HuH-7.5 (cell line): ENCODE results near the gene COX7A2.

ENCODE experiments used
- DNase-seq: peaks from one replicate; pipeline ENCODE4 v3.0.0; 2011; ENCODE audit warnings: low spot score

The COX7A2 gene

DNA sequence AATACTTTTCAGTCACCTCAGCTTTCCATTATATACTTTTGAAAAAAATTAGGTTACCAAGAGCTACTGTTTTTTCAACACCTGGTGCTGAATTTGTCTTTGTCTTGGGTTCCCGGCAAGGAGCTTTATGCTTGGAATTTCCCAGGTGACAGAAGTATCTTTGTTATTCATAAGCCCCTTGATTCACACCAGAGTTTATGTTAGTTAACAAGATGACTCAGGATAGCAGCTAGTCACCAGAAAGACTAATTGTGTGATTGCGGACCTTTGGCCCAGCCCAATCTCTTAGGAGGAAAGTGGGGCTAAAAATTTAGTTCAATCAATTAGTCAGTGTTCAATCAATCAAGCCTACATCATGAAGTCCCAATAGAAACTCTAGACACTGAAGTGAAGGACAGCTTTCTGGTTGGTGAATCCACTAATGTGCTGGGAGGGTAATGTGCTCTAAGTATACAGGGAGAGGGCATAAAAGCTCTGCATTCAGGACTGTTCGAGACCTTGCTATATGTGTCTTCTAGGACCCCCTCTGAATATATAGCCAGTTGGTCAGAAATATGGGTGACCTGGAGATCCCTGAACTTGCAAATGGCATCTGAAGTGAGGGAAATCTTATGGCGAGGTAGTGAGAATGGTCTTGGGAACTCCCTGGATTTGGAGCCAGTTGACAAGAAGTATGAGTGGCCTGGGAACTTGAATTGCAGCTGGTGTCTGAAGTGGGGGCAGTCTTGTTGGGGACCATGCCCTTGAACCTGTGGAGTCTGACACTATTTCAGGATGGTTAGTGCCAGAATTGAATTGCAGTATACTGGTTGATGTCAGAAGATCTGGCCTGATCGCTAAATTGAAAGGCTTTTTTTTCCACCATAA is 24.8 kb upstream of the COX7A2 start:
- no peak for DNase-seq

GRCh38 chr6:75267461-75267860 is 23.9 kb upstream of the COX7A2 start:
- DNase-seq, result no peak

DNA sequence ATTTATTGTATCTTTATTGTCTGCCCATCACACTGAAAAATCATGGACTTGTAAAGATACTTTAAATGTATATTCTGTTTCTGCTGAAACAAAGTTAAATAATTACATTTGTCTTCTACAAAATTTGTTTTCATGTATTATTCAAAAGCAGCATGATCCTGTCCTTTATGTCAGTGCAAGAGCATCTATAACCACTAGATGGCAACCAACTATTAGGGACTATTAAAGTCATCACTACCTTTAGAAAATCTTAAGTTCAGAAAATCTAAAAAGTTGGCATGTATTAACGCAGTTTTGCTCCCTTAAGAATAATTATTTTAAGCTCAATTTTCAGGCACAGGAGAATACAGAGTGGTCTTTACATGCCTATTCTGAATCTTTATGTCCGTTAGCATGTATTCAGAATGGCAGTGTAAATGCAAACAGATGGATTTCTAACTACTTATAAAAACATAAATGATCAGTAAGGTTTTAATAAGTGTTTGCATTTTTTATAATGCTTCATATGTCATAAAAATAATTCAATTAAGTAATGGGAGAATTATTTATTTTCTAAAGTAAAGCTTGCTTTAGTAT is 23.2 kb upstream of the COX7A2 start:
- peak; percentile 11 for DNase-seq

DNA sequence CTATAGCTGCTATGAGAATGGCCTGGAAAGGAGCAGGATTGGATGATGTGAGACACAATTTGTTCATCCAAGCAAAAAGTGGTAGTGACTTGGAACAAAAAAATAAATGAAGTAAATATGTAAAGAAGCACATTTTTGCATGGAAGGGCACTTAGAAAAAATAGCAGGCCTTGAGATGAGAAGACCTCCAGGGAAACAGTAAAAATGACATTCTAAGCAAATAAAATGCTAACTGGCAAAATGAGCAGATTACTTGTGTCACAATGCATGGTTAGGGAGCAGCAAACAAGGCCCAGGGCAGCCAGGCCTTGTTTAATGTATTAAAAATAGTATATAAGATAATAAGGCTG is 19.8 kb upstream of the COX7A2 start:
- no peak for DNase-seq

DNA sequence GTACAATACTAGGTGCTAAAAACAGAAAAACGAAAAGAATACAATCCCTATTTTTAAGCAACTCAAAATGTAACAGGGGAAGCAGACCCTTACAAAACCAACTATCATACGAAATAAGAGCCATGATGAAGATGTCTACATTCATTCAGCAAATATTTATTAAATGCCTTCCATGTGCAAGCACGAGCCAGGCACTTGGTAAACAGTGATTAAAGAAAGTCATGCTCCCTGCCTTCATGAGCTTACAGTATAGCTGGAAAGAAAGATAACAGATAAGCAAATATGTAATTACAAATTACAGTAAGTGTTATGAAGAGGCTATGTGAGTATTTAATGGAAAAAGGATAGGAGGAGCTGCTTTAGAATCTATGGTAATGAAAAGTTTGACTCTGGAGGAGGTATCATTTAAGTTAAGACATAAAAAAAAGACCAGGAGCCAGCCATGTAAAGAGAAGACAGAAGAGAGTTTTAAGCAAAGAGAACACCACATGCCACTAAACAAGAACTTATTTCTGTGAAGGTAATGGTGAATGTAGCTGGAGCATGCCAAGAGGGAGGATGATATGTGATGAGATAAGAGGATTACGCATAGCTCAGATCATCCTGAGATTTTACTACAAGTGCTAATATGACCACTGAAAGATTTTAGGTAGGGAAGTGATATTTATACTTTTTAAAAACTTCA is 19.3 kb upstream of the COX7A2 start:
- DNase-seq, result no peak

DNA sequence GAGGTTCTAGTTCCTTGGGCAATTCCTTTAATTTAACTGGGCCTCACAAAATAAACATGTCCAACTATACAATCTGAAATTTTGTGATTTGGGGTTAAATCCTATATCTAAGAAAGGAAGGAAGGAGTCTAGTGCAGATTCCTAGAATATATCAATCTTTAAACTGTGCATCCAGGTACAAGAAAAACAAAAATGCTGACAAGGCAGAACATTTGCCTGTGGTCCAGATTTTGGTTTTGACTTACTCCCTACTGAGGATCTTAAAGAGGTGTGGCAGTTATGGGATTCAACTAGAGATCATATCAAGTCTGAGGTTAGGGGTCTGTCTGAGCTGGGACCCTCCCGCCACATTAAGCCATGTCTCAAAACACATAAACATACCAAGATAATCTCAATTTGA is 17.7 kb upstream of the COX7A2 start:
- DNase-seq, result no peak

DNA sequence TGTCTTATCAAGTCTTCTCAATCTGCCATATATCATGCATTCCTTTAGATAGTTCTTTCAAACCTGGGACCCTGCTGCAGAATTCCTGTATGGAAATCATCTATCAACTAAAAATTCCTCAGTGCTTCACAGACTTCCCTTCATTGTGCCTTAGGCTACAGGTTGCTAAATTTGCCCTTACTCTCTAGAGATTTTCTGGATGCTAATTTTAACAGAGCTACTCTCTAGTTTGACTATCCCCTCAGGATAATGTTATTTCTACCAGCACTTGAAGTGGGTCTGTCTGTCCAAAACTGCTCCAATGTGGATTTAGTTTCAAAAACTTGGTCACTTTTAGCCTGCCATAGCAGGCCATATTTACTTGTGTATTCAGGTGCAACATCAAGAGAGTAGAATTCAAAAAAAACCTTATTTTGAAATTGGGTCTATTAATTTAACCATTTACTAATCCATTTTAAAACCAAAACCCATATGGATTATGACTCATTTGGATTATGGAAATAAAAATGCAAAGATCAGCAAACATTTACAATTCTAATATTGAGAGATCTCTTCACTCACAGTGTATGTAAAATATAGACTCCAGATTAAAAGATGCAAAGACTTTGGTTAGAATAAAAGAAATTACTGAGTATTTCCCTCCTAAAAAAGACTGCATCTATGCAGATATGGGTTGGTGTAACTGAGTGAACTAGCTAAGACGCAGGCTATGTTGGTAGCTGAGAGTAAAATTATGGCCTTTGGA is 13.9 kb upstream of the COX7A2 start:
- no peak for DNase-seq

GRCh38 chr6:75250552-75250951 is 7.0 kb upstream of the COX7A2 start:
- no peak for DNase-seq

DNA sequence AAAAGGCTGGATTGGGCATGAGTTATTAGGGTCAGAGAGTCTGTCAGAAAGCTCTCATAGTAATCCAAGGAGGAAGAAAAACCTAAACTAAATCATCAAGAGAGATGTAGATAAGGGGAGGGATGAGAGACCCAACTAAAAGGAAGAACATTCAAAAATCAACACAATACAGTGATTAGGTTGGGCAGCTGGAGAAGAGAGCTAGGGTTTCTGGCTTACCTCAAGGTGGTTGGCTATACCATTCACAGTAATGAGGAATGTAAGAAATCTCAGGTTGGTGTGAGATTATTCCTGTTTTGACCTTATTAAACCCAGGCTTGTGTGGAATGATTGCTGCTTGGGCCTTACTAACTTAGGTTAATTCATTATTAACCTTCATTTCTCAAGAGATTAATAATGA is 6.2 kb upstream of the COX7A2 start:
- no peak for DNase-seq

DNA sequence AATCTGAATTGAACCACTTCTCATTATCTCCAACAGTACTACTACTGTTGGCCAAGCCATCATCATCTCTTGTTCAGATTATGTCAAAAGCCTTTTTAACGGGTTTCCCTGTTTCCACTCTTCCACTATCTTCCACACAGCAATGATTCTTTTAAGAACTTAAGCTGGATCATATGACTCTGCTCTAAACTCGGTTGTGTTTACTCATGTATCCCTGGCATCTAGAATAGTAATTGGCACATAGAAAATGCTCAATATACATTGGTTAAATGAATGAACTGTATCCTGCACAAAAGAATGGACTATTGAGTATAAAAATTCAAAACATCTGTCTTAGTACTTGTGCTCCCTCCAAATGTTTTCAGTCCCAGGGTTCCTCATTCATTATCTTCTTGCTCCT is 2.8 kb upstream of the COX7A2 start:
- DNase-seq, result no peak

DNA sequence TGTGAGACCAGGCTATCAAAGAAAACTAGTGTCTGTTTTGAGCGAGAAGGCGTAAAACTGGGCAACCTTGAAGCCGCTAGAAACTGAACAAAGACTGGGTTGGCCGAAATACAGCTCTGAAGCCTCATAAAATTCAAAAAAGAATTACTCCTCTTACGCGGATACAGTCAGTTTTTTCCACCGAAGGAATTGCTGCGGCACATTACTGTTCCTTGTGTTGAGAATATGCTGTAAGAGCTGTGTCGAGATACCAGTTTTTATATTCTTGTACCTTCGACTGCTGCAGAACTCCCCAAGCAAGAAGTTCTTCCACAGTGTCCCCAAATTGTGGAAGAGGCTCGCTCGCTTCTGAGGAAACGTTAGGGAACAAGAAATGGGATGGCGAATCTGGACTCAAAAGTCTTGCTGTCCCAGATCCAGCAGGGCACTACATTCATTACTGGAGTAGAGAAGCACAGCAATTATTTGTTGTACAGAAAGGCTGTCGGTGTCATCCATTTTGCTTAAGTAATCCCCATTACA is 523 bp upstream of the COX7A2 start:
- no peak for DNase-seq

- no peak for DNase-seq
Observed at GRCh38 chr6:75236630-75237029, 7.0 kb downstream of the COX7A2 start.

DNA sequence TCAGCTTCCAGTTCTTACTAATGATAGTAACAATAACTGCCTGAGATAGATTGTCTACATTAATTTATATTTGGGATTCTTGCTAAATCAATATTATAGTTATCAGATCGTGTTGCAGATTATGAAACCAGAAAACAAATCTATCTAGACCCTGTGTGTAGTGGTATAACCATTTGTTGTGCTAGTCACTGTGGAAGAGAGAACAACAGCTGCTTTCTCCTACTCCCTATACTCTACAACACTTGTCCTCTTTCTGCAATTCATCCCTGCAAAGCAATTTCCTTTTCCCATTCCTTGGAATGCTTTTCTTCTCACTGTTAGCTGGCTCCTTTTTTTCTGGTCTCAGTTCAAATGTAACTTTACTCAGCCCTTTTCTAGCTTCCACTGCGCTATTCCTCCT is 8.3 kb downstream of the COX7A2 start:
- no peak for DNase-seq

DNA sequence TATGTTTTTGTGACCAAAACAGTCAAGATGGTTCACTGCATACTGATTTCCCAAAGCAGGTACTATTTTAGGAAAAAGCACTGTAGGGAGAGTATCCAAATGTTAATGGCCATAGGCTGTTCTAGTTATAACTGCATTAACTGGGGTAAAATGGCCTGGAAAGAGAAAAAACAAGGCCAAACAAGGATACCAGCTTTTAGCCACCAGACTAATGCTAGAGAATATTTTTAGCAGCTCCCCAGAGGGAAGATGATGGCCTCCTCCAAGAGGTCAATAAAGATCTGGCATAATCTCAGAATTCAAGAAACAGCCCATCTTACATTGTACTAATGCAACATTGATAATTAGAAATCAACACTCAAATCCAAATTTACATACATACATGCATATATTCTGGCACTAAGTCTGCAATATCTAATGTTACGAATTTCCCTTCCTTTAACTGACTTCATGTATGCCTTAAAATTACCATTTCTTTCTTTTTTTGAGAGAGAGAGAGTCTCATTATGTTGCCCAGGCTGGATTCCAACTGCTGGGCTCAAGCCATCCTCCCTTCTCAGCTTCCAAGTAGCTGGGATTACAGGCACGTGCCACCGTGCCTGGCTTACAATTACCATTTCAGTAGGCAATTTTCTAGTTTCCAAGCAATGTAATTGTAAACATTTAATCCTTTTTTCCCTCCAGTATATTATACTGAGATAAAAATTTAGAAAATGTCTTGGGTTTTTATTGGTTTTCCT is 9.3 kb downstream of the COX7A2 start:
- DNase-seq, result no peak

GRCh38 chr6:75233092-75233615 is 10.4 kb downstream of the COX7A2 start:
- DNase-seq, result no peak

- peak; percentile 25 for DNase-seq
Observed at GRCh38 chr6:75230484-75231325, 12.9 kb downstream of the COX7A2 start.

DNA sequence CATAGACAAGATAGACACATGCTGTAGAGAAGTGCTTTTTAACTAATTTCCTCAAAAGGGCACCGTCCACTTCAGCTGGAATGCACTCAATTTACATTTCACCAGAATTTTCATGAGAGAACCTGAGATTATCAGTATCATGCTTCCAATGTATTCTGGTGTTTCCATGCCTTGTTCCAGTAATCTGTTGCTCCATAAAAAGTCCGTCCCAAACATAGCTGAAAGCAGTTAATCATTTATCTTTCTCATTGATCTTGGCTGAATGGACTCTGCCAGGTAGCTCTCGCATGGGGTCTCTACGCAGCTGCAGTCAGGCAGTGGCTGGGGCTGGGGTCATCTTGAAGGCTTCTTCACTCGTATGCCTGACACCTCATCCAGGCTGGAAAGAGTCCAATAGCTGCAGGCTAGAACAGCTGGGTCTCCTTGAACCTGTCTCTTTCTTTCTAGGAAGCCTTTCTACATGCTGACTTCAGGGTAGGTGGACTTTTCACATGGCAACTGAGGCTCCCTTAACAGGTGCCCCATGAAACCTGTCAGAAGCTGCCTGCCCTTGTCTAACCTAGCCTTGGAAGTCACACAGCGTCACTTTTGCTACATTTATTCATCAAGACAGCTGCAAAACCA is 19.2 kb downstream of the COX7A2 start:
- no peak for DNase-seq

DNA sequence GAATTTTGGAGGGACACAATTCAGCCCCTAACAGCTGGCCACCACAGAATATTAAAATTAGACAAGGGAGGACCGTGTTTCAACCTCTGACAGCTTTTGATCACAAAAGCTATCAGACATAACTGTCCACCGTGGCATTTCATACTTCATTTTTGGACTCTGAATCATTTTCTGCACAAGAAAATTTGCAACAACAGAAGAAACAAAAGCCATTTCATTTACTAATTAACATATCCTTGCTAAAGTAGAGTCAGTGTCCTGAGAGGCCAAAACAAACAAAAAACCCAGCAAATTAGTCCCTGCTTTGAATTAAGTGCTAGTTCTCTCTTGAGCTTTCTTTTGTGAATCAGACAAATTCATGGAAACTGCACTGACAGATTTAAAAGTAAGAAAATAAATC is 20.2 kb downstream of the COX7A2 start:
- DNase-seq, result no peak

GRCh38 chr6:75222261-75222660 is 21.3 kb downstream of the COX7A2 start:
- DNase-seq, result no peak

DNA sequence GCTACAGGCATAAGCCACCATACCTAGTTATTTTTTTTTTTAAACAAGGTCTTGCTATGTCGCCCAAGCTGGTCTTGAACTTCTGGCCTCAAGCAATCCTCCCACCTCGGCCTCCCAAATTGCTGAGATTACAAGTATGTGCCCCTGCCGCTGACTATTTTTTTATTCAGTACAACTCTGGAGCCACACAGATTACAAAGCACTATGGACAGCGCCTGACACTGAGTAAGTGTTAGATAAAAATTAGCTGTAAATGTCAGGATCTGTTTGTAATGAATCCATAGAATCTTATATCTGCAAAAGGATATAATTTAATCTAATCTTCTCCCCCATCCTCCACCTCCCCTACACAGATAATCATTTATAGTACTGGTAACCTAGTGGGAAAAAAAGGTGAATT is 22.5 kb downstream of the COX7A2 start:
- no peak for DNase-seq
